ENCODE results near the gene ATP6V0A1. TPM values are rescaled to one million over a fixed set of nuclear protein-coding genes. Genes with fewer than 3 reads are reported as not detected.
"Not testable (repeated sequence)": the region's sequence is repeated elsewhere in the genome, so short reads cannot be mapped to it uniquely, and the experiment has no call there.

The ATP6V0A1 gene
- 67.6 TPM for total RNA-seq

DNA sequence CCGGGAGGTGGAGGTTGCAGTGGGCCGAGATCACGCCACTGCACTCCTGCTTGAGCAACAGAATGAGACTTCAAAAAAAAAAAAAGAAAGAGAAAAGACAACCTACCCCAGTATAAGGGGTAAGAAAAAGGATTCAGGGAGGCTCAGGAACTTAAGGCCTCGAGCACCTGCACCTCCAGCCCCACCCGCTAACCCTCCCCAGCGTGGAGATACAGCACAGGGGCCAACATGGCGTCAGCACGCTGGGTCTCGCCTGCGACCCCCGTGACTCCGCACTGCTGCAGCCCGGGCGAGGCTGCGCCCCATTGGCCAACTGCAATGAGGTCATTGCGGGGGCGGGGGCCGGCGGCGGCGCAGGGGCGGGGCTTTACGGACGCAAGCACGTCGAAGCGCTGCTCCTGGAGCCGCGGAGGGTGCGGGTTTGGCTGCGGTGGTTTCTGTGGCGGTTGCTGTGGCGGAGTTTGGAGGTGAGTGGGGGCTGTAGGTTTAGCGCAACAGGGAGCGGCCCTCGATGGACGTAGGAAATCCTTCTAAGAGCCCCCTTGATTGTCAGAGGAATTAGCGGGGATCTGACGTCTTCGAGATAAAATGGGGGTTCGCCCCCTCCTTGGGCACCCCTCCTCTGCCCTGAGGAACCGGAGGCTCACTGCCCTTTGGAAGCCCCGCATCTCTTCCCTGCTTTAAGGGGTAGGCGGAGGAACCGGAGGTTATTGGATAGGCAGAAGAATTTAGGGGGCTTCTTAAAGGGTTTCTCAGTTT is at the start of gene ATP6V0A1:
ATP6V0A1 (plus strand) TSS at position 382 of the 759 bp plus-strand sequence. CDS start 2,017 bp downstream, outside the sequence.
- peak; percentile 47 to 91 (median 88) for DNase-seq (ENCODE audit: low read depth in 2 of 3, low spot score in 2 of 3)

DNA sequence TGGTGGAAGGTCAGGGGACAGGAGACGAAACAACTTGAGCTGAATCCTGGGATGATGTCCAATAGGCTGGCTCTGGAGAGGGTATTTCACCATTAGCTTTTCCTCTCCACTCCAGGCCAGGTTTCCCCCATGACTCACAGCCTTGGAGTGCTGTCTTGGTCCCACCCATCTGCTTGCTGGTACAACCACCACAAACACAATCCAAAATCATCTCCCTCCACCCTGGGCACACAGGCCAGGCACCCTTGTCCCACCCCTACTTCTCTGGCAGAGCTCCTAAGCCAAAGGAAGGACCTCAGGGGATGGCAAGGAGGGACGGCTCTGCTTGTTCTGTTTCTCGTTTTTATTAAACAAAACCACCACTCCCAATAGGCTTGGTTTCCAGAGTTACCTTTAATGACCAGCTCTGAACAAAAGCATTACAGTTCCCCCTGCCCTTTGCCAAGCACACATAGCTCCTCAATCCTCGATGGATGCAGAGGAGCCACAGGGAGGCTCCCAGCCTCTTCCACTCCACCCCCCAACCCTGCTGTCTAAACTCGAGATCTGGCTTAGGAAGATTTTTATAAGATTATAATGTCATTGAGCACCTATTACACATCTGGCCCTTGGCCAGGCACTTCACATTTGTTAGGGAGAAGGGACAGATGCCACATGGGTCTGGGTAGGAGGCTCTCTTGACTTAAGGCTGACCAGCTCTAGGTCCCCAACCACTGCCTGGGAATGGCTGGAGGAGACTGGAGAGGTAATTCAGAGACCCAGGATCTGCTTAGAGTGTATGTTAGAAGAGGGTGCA is 49.0 kb upstream of the ATP6V0A1 start:
- no peak for DNase-seq (ENCODE audit: low read depth in 2 of 3, low spot score in 2 of 3)

DNA sequence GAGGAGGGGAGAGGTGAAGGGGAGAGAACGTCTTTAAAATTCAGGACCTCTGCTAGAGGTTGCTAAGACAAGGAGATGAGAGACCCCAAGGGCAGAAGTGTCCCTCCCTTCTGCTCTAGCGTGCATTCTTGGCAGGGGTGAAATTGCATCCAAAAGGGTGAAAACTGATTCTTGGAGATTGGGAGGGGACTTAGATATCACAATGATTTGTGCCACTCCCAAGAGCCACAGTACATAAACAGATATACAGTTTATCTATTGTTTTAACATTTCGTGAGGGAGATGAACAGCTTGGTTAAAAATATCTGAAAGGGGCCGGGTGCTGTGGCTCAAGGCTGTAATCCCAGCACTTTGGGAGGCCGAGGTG is 48.4 kb upstream of the ATP6V0A1 start:
- DNase-seq (ENCODE audit: low read depth in 2 of 3, low spot score in 2 of 3) = no peak

DNA sequence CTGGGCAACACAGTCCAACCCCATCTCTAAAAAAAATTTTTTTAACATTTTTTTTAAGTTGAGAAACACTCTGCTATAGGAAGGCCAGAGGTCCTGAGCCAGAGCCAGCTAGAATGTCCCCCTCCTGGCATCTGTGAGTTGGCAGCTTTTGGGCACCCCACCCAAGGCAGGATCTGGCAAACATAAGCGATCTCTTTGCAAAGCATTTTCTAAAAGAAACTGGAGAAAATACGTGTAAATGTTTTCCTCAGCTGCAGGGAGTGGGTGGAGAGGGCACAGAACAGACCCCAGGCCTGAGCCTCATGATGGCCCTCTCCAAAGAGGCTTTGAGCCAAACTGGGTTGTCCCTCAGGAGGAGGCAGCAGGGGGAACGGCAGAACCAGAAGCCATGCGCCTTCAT is 47.3 kb upstream of the ATP6V0A1 start:
- no peak for DNase-seq (ENCODE audit: low read depth in 2 of 3, low spot score in 2 of 3)

DNA sequence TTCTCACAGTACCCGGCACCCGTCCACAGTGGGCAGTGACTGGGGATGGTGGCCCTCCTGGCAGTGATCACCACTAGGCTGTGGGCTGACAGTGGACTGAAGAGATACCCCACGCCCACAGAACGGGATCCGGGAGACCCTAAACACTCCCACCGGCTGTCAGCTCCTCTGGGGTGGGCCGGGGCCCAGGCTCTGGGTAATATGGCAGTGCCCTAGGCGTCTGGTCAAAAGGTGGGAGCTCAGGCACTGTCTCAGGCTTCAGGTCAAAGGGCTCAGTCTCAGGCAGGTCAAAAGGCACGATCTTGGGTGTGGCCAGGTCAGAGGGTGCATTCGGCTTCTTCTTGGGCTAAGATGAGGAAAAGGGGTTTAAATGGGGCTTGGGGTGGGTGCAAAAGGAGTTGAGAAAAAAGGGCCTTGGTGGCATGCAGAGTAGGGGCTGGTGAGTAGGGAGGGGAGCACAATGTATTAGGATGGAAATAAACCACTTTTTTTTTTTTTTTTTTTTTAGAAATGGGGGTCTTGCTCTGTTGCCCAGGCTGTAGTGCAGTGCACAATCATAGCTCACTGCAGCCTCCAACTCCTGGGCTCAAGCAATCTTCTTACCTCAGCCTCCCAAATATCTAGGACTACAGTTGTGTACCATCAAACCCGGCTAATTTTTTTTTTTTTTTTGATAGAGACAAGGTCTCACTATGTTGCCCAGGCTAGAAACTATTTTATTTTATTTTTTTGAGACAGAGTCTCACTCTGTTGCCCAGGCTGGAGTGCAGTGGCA is 46.6 kb upstream of the ATP6V0A1 start:
- no peak for DNase-seq (ENCODE audit: low read depth in 2 of 3, low spot score in 2 of 3)

DNA sequence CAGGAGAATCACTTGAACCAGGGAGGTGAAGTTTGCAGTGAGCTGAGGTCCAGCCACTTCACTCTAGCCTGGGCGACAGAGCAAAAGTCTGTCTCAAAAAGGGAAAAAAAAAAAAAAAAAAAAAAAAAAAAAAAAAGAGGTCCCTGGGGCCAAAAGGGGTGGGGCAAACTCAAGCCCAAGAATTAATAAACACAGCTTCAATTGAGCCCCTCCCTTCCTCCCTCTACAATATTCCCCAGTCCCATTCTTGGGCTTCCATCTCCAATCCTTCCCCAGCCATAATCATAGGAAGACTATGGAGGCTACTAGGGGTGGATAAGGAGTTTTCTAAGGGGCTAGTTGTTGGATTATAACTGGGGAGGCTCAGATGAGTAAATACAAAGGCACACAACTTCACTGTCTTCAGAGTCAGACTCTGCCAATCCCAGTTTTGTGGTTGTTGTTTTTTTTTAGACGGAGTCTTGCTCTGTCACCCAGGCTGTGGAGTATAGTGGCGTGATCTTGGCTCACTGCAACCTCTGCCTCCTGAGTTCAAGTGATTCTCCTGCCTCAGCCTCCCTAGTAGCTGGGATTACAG is 45.1 kb upstream of the ATP6V0A1 start:
- DNase-seq (ENCODE audit: low read depth in 2 of 3, low spot score in 2 of 3) = no peak

DNA sequence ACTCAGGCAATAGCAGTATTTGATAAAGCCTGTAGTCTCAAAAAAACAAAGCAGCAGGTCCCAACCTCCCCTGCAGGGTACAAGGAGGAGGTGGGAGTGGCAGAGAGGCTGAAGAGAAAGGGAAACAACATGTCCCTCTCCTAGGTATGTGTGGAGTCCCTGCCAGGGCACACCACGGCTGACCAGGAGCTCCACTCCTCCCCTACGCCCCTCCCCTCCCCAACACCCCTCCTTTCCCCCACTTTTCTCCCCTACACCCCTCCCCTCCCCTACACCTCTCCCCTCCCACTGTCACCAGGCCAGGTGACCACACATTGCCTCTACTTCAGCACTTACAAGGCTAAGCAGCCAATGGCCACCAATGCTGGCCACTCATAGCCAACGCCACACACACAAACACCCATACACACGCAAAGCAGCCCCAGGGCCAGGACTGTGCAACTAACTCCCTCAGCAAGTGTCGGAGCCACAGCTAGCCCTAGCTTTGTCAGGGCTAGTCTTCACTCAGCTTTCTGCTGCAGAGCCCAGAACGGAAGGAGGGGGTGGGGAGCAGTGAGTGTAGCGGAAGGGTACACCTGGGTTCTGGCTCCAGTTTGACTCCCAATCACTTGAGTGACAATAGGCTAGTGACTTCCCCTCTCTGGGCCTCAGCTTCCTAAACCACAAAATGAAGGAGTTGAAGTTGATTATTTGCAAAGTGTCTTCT is 43.8 kb upstream of the ATP6V0A1 start:
- peak in 2 of 3 donors; percentile 58 to 71 for DNase-seq (ENCODE audit: low read depth in 2 of 3, low spot score in 2 of 3)

DNA sequence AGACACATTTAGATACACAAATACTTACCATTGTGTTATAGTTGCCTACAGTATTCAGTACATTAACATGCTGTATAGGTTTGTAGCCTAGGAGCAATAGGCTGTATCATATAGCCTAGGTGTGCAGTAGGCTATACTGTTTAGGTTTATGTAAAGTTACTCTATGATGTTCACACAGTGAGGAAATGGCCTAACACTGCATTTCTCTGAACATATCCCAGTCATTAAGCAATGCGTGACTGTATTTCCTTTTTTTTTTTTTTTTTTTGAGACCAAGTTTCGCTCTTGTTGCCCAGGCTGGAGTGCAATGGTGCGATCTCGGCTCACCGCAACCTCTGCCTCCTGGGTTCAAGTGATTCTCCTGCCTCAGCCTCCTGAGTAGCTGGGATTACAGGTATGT is 40.7 kb upstream of the ATP6V0A1 start:
- not testable (repeated sequence) for DNase-seq (ENCODE audit: low read depth in 2 of 3, low spot score in 2 of 3)

DNA sequence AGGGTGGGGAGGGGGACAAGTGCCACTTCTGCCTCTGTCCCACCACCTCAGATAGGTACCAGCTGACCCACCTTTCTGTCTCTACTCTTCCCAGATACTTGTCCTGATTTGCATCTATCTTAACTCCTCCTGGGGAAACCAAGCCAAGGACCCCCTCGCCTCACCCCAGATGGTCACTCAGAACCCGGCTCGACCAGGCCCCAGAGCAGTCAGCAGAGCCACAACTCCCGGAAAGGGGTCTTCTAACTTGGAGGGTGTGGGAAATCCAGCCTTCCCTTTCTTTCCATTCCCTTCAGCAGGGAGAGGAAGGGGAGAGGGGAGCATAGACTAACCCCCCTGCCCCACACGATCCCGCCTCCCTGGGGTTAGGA is 37.6 kb upstream of the ATP6V0A1 start:
- DNase-seq (ENCODE audit: low read depth in 2 of 3, low spot score in 2 of 3) = no peak

DNA sequence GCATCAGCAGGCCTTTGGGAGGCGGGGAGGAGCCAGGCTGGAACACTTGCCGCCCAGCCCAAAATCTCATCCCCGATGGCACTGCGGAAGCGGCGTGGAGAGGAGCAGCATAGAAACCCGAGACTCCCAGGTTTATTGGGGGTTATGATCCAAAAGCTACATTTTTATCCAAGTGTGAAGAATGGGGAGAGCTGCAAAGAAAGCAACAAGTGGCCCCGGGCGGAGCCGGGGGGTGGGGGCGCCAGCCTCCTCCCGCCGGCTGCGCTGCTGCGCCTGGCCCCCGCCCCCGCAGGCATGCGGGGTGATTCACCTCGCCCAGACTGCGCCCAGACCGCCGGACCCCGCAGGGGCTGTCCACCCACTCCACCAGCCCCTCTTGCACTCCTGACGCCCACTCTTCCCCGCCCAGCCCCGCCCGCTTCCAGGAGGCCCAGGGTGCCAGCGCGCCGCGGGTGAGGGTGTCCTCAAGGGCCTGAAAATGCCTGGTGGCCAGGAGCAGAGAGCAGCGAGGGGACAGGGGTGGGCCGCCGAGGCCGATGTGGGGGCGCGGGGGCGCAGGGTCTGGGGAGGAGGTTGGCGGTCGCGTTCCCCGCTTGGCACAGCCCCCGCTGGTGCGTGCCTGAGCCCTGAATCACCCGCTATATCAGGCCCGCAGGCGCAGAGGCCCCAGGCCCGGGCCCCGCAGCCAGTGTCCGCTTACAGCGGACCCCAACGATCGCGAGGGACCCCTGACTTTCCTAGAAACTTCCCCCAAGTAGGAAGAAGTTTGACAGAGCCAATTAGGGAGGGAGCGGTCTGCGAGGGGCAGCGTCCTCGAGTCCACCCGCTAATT is 37.0 kb upstream of the ATP6V0A1 start:
- peak in 1 of 3 donors; percentile 28 for DNase-seq (ENCODE audit: low read depth in 2 of 3, low spot score in 2 of 3)

DNA sequence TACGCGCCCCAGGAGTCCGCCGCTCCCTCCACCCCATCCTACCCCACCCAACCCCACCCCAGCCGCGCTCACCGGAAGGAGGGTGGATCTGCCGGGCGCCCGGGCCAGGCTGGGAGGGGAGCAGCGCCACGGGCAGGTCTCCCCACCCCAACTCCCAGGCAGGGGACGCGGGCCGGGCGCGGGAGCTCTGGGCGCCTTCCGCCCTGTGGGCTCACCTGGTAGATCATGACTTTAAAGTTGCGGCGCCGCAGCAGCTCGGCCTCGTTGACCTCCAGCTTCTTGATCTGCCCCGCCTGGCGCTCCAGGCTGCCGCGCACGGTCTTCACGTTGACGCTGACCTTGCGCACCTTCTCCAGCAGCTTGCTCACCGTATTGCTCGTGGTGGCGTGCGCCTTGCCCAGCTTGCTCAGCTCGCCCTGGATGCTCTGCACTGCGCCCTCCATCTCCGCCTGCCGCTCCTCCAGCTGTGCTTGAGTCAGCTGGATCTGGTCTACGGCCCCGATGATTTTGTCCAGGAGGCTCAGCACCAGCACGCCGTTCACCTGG is 36.2 kb upstream of the ATP6V0A1 start:
- DNase-seq (ENCODE audit: low read depth in 2 of 3, low spot score in 2 of 3) = no peak

DNA sequence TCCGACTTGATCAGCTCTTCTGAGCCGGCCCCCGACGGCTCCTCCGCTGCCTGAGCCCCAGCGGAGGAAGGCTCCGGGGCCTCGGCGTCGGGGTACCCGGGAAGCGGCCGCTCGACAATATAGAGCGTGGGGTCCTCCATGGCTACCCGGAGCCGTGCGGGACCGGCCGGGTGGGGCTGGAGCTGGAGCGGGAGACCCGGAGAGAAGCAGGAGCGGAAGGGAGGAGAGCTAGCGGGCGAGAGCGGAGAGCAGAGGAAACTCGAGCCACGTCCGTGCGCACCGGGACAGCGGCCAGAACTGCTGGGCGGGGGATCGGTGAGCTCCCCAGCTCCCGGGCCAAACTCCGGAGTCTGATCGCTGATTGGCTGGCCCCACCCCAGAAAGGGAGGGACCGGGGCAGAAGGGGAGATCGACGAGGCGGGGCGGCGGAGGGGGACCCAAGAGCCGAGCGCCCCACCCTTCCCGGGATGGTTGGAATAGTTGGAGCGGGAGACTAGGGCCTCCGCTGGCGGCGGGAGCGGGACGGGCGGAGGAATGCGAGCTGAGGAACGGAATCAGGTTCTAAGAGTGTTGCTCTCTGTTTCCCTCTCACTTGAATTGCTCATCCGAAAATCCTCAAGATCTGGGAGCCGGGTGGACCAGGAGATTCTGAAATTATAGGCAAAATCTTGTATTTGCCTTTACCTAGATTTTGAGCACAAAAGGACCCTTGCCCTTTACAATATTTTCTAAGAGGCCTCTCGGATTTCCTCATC is 35.5 kb upstream of the ATP6V0A1 start, which contains the start of gene CAVIN1:
CAVIN1 (minus strand) TSS at position 299 of the 755 bp plus-strand sequence; CDS start at position 140, 159 bp downstream.
- peak in 2 of 3 donors; percentile 66 to 74 for DNase-seq (ENCODE audit: low read depth in 2 of 3, low spot score in 2 of 3)

DNA sequence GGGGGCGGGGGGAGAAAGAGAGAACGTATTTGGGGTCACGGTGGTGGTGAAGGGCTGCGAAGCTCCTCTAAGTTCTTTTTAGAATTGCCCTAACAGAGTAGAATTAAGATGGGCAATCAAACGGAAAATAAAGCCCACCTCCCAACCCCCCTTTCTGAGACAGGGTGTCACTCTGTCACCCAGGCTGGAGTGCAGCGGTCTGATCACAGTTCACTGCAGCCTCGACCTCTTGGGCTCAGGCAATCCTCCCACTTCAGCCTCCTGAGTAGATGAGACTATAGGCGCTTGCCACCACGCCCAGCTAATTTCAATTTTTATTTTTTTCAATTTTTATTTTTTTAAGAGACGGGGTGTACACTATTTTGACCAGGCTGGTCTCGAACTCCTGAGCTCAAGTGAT is 34.9 kb upstream of the ATP6V0A1 start:
- no peak for DNase-seq (ENCODE audit: low read depth in 2 of 3, low spot score in 2 of 3)

DNA sequence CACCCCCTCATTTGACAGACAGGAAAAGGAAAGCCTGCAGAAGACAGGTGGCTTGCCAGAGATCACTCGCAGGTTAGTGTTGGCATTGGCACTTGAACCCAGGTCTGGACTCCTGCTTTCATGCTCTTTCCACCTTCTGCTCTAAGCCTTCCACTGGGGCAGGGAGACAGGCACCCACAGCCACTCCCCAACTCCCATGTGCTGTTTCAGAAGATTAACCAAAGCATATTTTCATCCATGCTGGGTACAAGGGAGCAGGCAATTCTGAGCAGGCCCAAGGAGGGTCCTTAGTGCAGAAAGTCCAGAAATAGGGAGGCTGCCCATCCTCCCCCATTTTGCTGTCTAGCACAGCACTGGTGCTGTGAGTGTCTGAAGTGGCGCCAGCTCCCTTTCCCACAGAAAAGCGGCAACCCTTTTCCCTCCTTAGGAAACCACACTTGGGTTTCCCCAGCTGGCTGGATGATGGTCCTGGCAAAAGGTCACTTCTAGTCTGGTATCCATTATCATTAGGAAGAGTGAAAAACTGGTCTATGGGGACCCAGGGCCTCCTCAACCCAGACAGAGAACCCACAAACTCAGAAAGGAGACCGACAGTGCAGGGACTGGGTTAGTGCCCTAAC is 33.6 kb upstream of the ATP6V0A1 start:
- no peak for DNase-seq (ENCODE audit: low read depth in 2 of 3, low spot score in 2 of 3)

DNA sequence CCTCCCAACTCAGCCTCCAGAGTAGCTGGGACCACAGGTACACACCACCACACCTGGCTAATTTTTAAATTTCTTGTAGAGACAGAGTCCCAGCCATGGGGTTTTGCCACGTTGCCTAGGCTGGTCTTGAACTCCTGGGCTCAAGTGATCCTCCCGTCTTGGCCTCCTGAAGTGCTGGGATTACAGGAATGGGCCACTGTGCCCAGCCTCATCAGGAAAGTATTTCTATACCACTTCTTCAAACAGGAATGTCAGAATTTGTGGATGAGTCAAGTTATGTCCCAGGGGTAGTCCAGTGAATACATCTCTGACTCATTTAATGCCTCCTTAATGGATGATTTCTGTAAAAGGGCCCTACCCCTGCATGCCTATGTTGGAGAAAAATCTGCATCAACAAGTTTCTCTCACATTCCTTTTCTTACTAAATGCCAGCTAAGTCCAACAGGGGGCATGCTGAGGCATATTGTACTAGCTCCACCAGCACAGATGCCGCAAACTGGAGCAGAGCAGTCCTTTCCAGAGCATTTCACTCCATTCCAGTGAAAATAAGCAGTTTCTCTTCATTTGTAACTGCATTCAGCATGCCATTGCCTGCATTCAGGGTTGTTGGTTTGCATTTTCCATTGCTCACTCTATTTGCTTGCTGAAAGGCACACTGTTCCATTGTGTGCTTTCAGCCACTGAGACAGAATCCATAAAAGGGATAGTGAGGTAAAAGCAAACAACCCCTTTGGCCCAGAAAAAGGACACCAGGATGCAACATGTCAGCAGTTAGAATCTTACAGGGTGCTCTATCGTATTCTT is 30.3 kb upstream of the ATP6V0A1 start:
- DNase-seq (ENCODE audit: low read depth in 2 of 3, low spot score in 2 of 3) = peak in 2 of 3 donors; percentile 61 to 83

DNA sequence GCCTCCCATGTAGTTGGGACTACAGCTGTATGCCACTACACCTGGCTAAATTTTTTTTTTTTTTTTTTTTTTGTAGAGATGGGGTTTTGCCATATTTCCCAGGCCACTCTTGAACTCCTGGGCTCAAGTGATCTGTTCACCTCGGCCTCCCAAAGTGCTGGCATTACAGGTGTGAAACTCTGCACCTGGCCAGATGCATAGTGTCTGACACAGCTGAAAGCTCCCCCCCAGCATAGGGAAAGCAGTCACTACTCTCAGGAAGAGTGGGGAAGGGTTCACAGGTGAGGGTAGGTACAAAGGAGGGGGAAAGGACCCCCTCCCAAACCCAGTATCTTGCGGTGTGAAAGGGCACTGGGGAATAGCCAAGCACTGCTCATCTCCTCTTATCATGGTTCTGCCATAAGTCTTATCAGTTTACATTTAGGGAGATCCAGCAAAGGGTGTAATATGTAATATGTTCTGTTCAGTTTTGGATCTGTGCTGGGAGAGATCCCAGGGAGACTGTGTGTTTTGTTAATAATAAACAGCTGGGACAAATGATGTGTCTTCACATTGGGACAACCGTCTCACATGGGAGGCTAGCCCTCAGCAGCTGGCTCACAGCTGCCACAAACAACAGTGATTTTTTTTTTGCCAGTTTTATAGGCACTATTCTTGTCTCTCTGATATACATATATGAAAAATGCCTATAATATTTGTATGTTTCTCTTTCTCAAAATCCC is 28.8 kb upstream of the ATP6V0A1 start:
- no peak for DNase-seq (ENCODE audit: low read depth in 2 of 3, low spot score in 2 of 3)
